ENCODE measurements around the gene PLXNB2.
A peak's percentile ranks its signal among the peaks of the same experiment; 100 is the strongest.

Gene PLXNB2

GRCh38 chr22:50267591-50268390, 39.7 kb downstream of the PLXNB2 start:
- peak in 1 of 3 donors; percentile 38 for DNase-seq (ENCODE audit: low read depth in 3 of 3)

- DNase-seq (ENCODE audit: low read depth in 3 of 3), result no peak
These were observed 40.5 kb downstream of the PLXNB2 start for GRCh38 chr22:50266994-50267393.

GRCh38 chr22:50264946-50265669, 42.3 kb downstream of the PLXNB2 start:
- DNase-seq (ENCODE audit: low read depth in 3 of 3), result no peak

GRCh38 chr22:50264104-50264745, 43.2 kb downstream of the PLXNB2 start:
- no peak for DNase-seq (ENCODE audit: low read depth in 3 of 3)

GRCh38 chr22:50262973-50263617, 44.4 kb downstream of the PLXNB2 start:
- no peak for DNase-seq (ENCODE audit: low read depth in 3 of 3)

DNA sequence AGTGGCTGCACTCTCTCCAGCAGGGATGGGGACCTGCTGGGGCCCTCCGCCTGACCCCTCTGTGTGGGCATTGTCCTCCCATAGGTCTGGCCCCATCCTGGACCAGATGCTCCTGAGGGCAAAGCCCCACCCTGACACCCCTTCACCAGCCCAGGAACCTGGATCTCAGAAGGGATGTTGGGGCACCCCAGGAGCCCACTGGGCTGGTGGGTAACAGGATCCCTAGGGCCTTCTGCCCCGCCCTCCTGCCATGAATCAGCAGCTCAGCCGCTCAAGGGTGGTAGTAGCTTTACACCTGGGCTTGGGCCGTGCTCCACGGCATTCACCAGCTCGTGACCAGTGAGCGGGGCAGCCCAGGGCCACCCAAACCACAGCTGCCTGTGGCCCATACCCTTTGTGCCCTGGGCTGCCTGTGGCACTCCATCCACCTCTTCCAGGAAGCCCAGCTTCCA, 45.0 kb downstream of the PLXNB2 start:
- no peak for DNase-seq (ENCODE audit: low read depth in 3 of 3)

DNA sequence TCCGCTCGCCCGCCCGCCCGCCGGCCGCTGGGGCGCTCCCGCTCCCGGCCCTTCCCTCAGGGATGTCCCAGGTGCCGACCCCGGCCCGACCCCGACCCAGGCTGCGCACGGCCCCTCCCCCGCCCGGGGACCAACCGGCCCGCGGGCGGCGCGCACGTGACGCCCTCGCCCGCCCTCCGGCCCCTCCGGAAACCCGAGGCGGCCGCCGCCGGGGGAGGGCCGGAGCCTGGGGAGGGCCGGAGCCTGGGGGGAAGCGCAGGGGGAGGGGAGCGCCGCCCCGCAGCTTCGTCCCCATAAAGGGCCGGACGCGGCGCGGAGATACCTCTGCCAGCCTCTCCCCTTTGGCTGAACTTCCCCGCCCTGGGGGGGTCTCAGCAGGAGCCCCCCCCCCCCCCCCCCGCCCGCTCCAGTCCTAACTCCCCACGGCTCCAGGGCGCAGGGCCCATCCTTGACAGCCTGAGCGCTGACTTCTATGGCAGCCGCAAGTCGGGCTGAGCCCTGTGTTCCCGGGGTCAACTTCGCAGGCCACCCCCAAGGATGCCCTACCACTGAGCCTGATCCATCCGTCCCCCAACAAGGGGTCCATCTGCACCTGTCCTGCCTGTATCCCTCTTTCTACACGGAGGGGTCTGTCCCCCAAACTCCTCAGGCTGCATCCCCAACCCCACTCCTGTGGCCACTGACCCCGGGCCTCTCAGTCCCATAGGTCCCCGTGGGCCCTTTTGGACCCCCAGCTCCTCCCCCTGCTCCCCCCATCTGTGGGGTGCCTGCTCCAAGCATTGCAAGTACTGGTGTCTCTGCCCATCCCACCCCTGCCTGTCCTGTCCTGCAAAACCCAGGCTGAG, 45.6 kb downstream of the PLXNB2 start, which contains the start of gene MAPK12:
Gene MAPK12, minus strand, starts transcription at position 69 of the 845 bp plus-strand sequence. CDS start 174 bp downstream, outside the sequence.
- no peak for DNase-seq (ENCODE audit: low read depth in 3 of 3)

- no peak for DNase-seq (ENCODE audit: low read depth in 3 of 3)
These were observed 46.4 kb downstream of the PLXNB2 start for GRCh38 chr22:50260801-50261614.

- no peak for DNase-seq (ENCODE audit: low read depth in 3 of 3)
These were observed 47.0 kb downstream of the PLXNB2 start for GRCh38 chr22:50260434-50260800.

DNA sequence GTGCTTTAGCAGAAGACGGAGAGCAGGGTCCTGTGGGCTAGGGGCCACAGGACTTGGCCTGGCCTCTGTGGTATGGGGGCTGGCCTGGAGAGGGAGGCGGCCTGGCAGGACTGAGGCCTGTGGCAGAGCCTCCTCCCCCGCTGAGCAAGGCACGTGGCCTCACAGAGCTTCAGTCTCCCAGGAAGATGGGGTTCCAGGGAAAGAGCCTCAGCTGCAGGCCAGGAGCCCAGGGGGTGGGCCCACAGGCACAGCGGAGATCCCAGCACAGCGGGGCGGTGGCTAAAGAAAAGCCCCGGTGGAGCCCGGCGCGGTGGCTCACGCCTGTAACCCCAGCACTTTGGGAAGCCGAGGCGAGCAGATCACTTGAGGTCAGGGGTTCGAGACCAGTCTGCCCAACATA, 48.1 kb downstream of the PLXNB2 start:
- no peak for DNase-seq (ENCODE audit: low read depth in 3 of 3)

- DNase-seq (ENCODE audit: low read depth in 3 of 3), result no peak
These were observed 48.8 kb downstream of the PLXNB2 start for GRCh38 chr22:50258361-50259292.

GRCh38 chr22:50257451-50258360, 49.7 kb downstream of the PLXNB2 start:
- DNase-seq (ENCODE audit: low read depth in 3 of 3), result no peak

DNA sequence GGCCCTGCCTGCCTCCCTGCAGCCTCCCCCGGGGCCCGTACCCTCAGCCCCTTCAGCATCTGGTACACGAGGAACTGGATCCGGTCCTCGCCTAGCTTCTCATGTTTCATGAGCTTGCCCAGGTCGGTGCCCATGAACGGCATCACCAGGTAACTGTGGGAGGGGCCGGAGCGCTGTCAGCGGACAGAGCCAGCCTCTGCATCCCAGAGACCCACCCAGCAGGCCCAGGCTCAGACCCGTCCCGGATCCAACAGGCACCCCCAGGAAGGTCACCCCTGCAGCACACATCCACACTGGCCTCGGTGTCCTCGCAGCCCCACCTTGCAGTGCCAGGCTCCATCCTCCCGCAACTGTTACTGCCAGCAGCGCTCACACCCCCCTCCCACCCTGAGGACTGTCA, 50.4 kb downstream of the PLXNB2 start:
- DNase-seq (ENCODE audit: low read depth in 3 of 3), result no peak

GRCh38 chr22:50256258-50256862, 51.1 kb downstream of the PLXNB2 start:
- no peak for DNase-seq (ENCODE audit: low read depth in 3 of 3)

GRCh38 chr22:50255607-50256006, 51.8 kb downstream of the PLXNB2 start:
- no peak for DNase-seq (ENCODE audit: low read depth in 3 of 3)

- no peak for DNase-seq (ENCODE audit: low read depth in 3 of 3)
These were observed 52.3 kb downstream of the PLXNB2 start for GRCh38 chr22:50255099-50255498.

- no peak for DNase-seq (ENCODE audit: low read depth in 3 of 3)
These were observed 53.5 kb downstream of the PLXNB2 start for GRCh38 chr22:50253941-50254340.
